Heart left ventricle (tissue), 16 donors: ENCODE data around the gene HSPE1. TPM values are rescaled to one million over a fixed set of nuclear protein-coding genes. Genes with fewer than 3 reads are reported as not detected.
"Not testable (repeated sequence)": the region's sequence is repeated elsewhere in the genome, so short reads cannot be mapped to it uniquely, and the experiment has no call there.

Experiments used
- ATAC-seq, 4 donors: fragments of 200-7000 bp; cut with Tn5 transposase; one replicate each; pipeline ENCODE4 v1.9.1; 2020 to 2022; ENCODE audit warnings: moderate library complexity in 4 of 4, mild to moderate bottlenecking in 3 of 4, moderate number of reproducible peaks in 1 of 4
- DNase-seq, 5 donors: peaks; one replicate each; pipeline ENCODE4 v3.0.0-alpha.2; 2020
- H3K27ac ChIP-seq, 12 donors: fragments of 200-600 bp; sonication (generic) in 4 of 12; one replicate each; pipeline versions ENCODE4 v1.5.0 to v1.8.0; 2016 to 2022; ENCODE audit warnings: mild to moderate bottlenecking in 2 of 12
- H3K27me3 ChIP-seq, 9 donors: fragments of 200-600 bp; sonication (generic) in 2 of 9; one replicate each; pipeline versions ENCODE4 v1.5.1 to v1.8.0; 2016 to 2022; ENCODE audit warnings: mild to moderate bottlenecking in 3 of 9
- H3K36me3 ChIP-seq, 9 donors: fragments of 200-600 bp; sonication (generic) in 2 of 9; one replicate each; pipeline versions ENCODE4 v1.5.0 to v1.8.0; 2018 to 2022; ENCODE audit warnings: mild to moderate bottlenecking in 2 of 9
- H3K4me1 ChIP-seq, 12 donors: fragments of 200-600 bp; sonication (generic) in 4 of 12; one replicate each; pipeline versions ENCODE4 v1.5.0 to v1.8.0; 2016 to 2022; ENCODE audit warnings: mild to moderate bottlenecking in 3 of 12
- H3K4me3 ChIP-seq, 12 donors: fragments of 200-600 bp; sonication (generic) in 4 of 12; one replicate each; pipeline versions ENCODE4 v1.5.0 to v1.8.0; 2017 to 2022; ENCODE audit warnings: mild to moderate bottlenecking in 9 of 12, moderate library complexity in 4 of 12
- H3K9me3 ChIP-seq, 12 donors: fragments of 200-600 bp; sonication (generic) in 4 of 12; one replicate each; pipeline versions ENCODE4 v1.5.0 to v1.8.0; 2016 to 2022; ENCODE audit warnings: mild to moderate bottlenecking in 1 of 12
- POLR2A ChIP-seq, 2 donors: fragments of 450-650 bp; IDR thresholded peaks; one replicate each; pipeline ENCODE4 v1.6.1; 2017; ENCODE audit warnings: antibody characterized with exemption in 2 of 2, mild to moderate bottlenecking in 2 of 2, moderate library complexity in 2 of 2
- WGBS, 4 donors: extraction: QIAGEN DNeasy Blood & Tissue Kit in 2 of 4; methylation state at CpG; one replicate each; pipeline versions ENCODE4 v1.1.5 to v1.1.7; 2013 to 2018; 5-methylcytosine and 5-hydroxymethylcytosine counted together
- intact Hi-C, 10 donors: fragments of 100-400 bp; cut with DNase I; formaldehyde crosslinking; loops; one replicate each; pipeline versions ENCODE4 v1.11.1 to v1.14.2; 2022
- long read RNA-seq, 3 donors: library from polyadenylated mRNA; unstranded; transcript quantifications; one replicate each; pipeline ENCODE4 v2.0.0, GENCODE V29; 2020 to 2021
- polyA plus RNA-seq, 2 donors: library from polyadenylated mRNA; stranded (reverse); fragments of 200-250 nt; gene quantifications; one replicate each; pipeline ENCODE4 v1.2.3, GENCODE V29; 2013
- total RNA-seq, 9 donors: library from RNA; depleted of rRNA in 2 of 9; stranded (reverse); fragments of >200 nt in 2 of 9; fragmentation: NEBNext Ultra II Directional in 3 of 9; extraction: Animal tissue kit (Norgen Biotek cat#: 25700) in 3 of 9; gene quantifications; one replicate each; pipeline versions ENCODE4 v1.1.0 to v1.2.4, GENCODE V29; 2016 to 2023
- TF ChIP-seq, protein P1 (sequence below), 12 donors: fragments of 200-600 bp; sonication (generic) in 4 of 12; IDR thresholded peaks; one replicate each; pipeline versions ENCODE4 v1.5.0 to v1.8.0; 2018 to 2022; ENCODE audit warnings: antibody characterized with exemption in 12 of 12, mild to moderate bottlenecking in 5 of 12
- donor health status: ischemic (EF 13 %, LVEDD 7.1; RV severe dilation, severe dysfunction).
- donor health status: healthy with polysubstance abuse.
- donor health status: DM: no; HTN: yes; CAD: no.
- donor health status: DM: no; HTN: no; CAD: no.
- donor health status: ischemic (EF 25% LVEDD 6.9; RV normal size, moderate dysfunction).
- donor health status: ischemic (EF 25% LVEDD 5.7; RV mildly dilated, moderate dysfunction).
- donor health status: healthy.
- donor health status: DM: yes; HTN: yes; CAD: no.
- donor health status: ischemic (EF 35%, LVEDD 5.7; RV mildly dilated, moderate dysfunction).
- donor health status: nonischemic (EF 11% LVEDD 7.7; RV severe dilation, severe dysfunction).
- donor health status: DM: yes; HTN: yes; CAD: no.
- donor health status: PGD.
- donor health status: ischemic (EF 29% LVEDD 5.4; RV normal size, mild dysfunction).
- donor health status: nonischemic (EF 23%, LVEDD 6.1; RV moderate dilation, normal function).

Gene HSPE1
- total RNA-seq, result 100 to 1,000 TPM in 6 of 9 donors, 10 to 100 TPM in 3; 75.0 to 136 (median 102) TPM
- polyA plus RNA-seq, result 100 to 1,000 TPM; 184 to 261 TPM
- long read RNA-seq, donor 1, transcript HSPE1-201 (4 exons, 950 nt), result major isoform, 89 of 103 reads
- long read RNA-seq, donor 1, partial matches to known transcripts, result 9 of 103 reads
- long read RNA-seq, donor 1, other reads (novel, unspliced or antisense), result 4 of 103 reads
- long read RNA-seq, donor 2, transcript HSPE1-201 (4 exons, 950 nt), result major isoform, 70 of 81 reads
- long read RNA-seq, donor 2, partial matches to known transcripts, result 9 of 81 reads
- long read RNA-seq, donor 2, other reads (novel, unspliced or antisense), result 1 of 81 reads
- long read RNA-seq, donor 3, transcript HSPE1-201 (4 exons, 950 nt), result major isoform, 114 of 133 reads
- long read RNA-seq, donor 3, partial matches to known transcripts, result 15 of 133 reads
- long read RNA-seq, donor 3, other reads (novel, unspliced or antisense), result 2 of 133 reads

DNA sequence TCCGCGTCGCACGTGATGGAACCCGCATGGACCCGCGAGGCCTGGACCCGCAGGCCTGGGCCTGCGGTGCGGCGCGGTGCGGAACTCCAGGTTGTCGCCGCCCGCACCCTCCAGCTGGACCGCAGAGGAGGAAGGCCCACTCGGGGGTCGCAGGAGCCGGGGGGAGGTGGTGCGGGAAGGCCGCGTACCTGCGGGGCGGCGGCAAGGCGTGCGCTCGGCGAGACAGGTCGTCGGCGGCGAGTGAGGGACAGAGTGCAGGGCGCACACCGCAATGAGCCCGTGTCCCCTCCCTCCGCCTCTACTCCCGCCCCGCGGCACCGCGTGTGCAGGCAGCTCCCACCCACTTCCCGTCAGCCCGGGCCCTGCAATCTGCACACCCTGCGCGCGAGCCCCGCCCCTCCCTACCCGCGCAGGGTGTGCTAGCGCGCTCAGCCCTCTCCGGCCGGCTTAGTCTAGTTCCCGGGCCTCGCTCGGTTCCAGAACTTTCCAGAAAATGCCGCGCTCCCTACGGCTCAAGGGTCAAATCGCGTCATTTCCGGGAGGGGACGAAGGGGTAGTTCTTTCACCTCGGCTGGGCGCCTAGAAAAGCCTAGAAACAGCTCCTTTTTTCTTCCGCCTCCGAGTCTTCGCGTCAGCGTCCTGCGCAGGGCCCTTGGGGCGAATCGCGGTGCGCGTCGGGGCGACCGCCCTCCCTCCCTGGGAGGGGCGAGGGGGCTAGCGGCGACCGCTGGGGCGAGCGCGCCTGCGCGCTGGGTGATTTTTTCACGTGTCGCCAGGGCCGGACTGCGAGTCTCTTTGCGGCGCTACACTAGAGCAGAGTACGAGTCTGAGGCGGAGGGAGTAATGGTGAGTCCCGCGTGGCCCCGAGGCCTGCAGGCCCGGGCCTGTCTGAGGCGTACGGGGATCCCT is at the start of gene HSPE1, which contains the start of gene HSPD1:
TSS of gene HSPE1 (plus strand) at position 786 of the 909 bp plus-strand sequence. CDS start at position 844, 58 bp downstream.
TSS of gene HSPD1 (minus strand) at position 247 of the 909 bp plus-strand sequence. CDS start 992 bp downstream, outside the sequence.
- Histone ChIP-seq H3K36me3 (peaks cover 0 to 68% (median 60%) of the 10 kb centered on the region in 9 donors), H3K9me3 (no peaks in the 10 kb centered on the region), H3K4me1 (peaks cover 8 to 61% (median 36%) of the 10 kb centered on the region in 12 donors), H3K27me3 (no peaks in the 10 kb centered on the region), H3K4me3 (peak within 1 kb of the TSS; percentile 56 to 96 (median 81)), H3K27ac (peak within 1 kb of the TSS; percentile 79 to 99 (median 96))
- TF ChIP-seq, protein P1, sequence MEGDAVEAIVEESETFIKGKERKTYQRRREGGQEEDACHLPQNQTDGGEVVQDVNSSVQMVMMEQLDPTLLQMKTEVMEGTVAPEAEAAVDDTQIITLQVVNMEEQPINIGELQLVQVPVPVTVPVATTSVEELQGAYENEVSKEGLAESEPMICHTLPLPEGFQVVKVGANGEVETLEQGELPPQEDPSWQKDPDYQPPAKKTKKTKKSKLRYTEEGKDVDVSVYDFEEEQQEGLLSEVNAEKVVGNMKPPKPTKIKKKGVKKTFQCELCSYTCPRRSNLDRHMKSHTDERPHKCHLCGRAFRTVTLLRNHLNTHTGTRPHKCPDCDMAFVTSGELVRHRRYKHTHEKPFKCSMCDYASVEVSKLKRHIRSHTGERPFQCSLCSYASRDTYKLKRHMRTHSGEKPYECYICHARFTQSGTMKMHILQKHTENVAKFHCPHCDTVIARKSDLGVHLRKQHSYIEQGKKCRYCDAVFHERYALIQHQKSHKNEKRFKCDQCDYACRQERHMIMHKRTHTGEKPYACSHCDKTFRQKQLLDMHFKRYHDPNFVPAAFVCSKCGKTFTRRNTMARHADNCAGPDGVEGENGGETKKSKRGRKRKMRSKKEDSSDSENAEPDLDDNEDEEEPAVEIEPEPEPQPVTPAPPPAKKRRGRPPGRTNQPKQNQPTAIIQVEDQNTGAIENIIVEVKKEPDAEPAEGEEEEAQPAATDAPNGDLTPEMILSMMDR (IDR thresholded peaks at IDR 0.05), result peak in 1 of 12 donors; percentile 14
- peak; percentile 19 to 89 for TF ChIP-seq POLR2A (IDR thresholded peaks at IDR 0.05)
- intact Hi-C loops, result loop anchor here in 8 of 10 donors (1.0 to 10.0 kb wide), 14 partner anchors 15 to 279 kb away; partner anchors contain the start of genes COQ10B (in 7 of the 8) and MARS2 (in 3 of the 8)
- WGBS, 4 donors, result 0 to 1% (median 0%) methylated on average over 34 to 104 of the region's 104 CpGs
- ATAC-seq (peak; percentile 96 to 98 (median 97)), DNase-seq (peak; percentile 98 to 99 (median 99))

GRCh38 chr2:197450465-197450864 is 49.7 kb upstream of the HSPE1 start:
- DNase-seq (peak in 2 of 5 donors; percentile 32 to 65), ATAC-seq (no peak)
- intact Hi-C loops, result loop anchor here in 4 of 10 donors (5.0 to 10.0 kb wide), 3 partner anchors 47 to 254 kb away; partner anchors contain the start of genes HSPE1 (in 2 of the 4), HSPD1 (in 1 of the 4) and MARS2 (in 1 of the 4)
- no peak overlapping the region for H3K27ac ChIP-seq
- WGBS, 4 donors, result 86 to 87% (median 86%) methylated on average over 16 to 25 of the region's 25 CpGs
- no peaks in the 10 kb centered on the region for H3K27me3 ChIP-seq
- H3K4me3 ChIP-seq, result no peak overlapping the region
- TF ChIP-seq, protein P1 (IDR thresholded peaks at IDR 0.05), result no peak
- no peak for TF ChIP-seq POLR2A (IDR thresholded peaks at IDR 0.05)
- no peaks in the 10 kb centered on the region for H3K9me3 ChIP-seq
- H3K4me1 ChIP-seq, result peaks cover 0 to 20% (median 17%) of the 10 kb centered on the region in 12 donors
- H3K36me3 ChIP-seq, result no peaks in the 10 kb centered on the region

GRCh38 chr2:197450935-197451358 is 49.2 kb upstream of the HSPE1 start:
- not testable (repeated sequence) for H3K9me3 ChIP-seq, ATAC-seq, H3K36me3 ChIP-seq, H3K27ac ChIP-seq, DNase-seq, H3K4me3 ChIP-seq, H3K27me3 ChIP-seq
- intact Hi-C loops, result loop anchor here in 4 of 10 donors (5.0 to 10.0 kb wide), 3 partner anchors 46 to 254 kb away; partner anchors contain the start of genes HSPE1 (in 2 of the 4), HSPD1 (in 1 of the 4) and MARS2 (in 1 of the 4)
- 83 to 86% (median 84%) methylated on average over 6 of the region's 6 CpGs for WGBS, 4 donors
- H3K4me1 ChIP-seq, result peaks cover 0 to 23% (median 18%) of the 10 kb centered on the region in 12 donors

DNA sequence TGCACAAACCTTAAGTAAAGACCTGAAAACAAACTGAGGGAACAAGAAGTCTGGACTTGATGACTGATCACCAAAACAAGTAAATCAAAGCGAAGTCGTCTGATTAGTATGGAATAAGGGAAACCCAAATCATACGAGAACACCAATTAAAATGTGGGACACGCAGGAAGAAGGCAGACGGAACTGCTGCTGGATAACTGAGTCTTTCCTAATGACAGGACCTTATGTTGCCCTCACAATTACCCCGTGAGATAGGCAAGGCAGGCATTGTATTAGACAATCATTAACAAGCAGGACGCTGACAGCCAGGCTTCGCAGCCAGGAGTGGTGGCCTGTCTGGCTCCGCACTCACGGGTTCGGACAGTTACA is 47.4 kb upstream of the HSPE1 start:
- Histone ChIP-seq H3K4me3 (peak overlapping the region; percentile 22 to 98 (median 78)), H3K27me3 (no peaks in the 10 kb centered on the region), H3K4me1 (peaks cover 0 to 39% (median 18%) of the 10 kb centered on the region in 12 donors), H3K27ac (peak overlapping the region; percentile 60 to 100 (median 98)), H3K9me3 (no peaks in the 10 kb centered on the region), H3K36me3 (no peaks in the 10 kb centered on the region)
- DNase-seq (no peak), ATAC-seq (no peak)
- no peak for TF ChIP-seq POLR2A (IDR thresholded peaks at IDR 0.05)
- TF ChIP-seq, protein P1 (IDR thresholded peaks at IDR 0.05), result no peak
- intact Hi-C loops, result loop anchor here in 9 of 10 donors (1.0 to 10.0 kb wide), 9 partner anchors 16 to 252 kb away; partner anchors contain the start of genes SF3B1 (in 7 of the 9), HSPE1 (in 5 of the 9), HSPD1 (in 2 of the 9) and MARS2 (in 1 of the 9)
- WGBS, 4 donors, result 2 to 4% (median 2%) methylated on average over 7 to 11 of the region's 11 CpGs
